ENCODE results near the gene KIAA0930.

Gene KIAA0930

DNA sequence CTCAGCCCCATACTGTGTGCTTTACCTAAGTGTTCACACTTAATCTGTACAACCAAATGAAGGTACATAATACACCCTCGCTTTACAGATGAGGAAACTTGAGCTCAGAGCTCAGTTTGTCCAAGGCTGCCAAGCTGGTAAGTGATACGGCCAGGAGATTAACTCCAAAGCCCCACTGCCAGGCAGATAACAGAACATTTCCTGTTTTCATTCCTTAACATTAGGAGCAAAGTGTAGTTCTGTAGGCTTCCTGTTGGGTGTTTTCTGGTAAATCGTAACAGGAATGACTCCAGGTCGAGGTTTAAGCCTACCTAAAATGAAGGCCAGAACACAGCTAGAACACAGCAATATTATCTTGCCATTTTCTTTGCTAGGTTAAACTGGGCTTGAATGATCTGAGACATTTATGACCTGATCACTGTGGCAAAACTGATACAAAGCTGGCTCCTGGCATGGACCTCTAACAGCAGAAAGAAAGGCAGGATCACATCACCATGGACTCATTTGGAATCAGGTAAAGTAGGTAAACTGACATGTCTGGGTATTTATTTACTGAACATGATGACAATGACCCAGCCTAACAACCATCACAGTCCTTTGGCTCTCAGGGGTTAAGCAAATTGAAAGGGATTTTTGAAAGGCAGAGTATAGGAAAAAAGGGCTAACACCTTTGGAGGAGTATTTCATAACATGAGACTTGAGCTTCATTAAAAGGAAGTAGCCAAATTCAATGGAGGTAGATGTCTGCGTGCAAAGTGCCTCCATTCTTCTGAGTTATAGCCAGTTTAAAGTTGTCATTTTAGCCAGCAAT, 80.8 kb downstream of the KIAA0930 start:
- intact Hi-C loops (cut with DNase I): loop anchor here (10.0 kb wide), 2 partner anchors 75 to 105 kb away; no protein-coding TSS in a partner anchor
- no peak for DNase-seq

DNA sequence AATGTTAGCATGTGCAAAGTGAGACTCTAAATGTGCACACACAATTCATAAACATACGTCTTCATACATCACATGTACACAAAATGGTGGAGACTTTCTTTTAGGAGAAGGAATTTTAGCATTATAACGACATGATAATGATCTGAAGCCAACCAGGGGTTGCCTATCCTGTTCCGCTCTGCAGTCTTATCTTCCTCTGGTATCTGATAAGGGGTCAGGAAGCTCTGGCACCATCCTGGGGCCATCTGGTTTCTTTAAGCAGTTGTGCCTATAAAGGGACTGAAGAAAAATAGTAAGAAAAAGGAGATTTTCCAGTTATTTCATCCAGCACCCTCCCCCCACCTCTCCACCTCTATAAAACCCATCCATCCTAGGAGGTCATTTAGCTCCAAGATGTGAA, 82.8 kb downstream of the KIAA0930 start:
- no peak for DNase-seq
- intact Hi-C loops (cut with DNase I): no loop called here

- intact Hi-C loops (cut with DNase I): no loop called here
- no peak for DNase-seq
Measured at GRCh38 chr22:45155050-45155840, 85.4 kb downstream of the KIAA0930 start.

- intact Hi-C loops (cut with DNase I): no loop called here
- DNase-seq: no peak
Measured at GRCh38 chr22:45154383-45154782, 86.3 kb downstream of the KIAA0930 start.

DNA sequence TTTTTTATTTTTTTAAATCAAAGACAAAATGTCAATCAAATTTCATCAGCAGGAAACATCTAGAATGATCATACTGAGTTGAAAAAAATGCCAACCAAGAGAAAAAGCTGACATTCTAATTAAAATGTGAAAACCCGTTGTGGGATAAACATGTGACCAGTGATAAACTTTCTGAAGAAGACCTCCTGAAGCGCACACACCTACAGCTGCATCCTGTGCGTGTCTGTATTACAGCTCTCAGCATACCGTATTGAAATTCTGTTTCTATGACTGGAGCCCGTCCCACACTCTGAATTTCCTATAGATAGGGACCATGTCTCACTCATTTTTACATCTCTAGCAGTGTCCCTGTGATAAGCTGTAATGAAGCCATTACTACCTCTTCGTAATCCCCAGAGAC, 89.2 kb downstream of the KIAA0930 start:
- intact Hi-C loops (cut with DNase I): no loop called here
- DNase-seq: no peak

DNA sequence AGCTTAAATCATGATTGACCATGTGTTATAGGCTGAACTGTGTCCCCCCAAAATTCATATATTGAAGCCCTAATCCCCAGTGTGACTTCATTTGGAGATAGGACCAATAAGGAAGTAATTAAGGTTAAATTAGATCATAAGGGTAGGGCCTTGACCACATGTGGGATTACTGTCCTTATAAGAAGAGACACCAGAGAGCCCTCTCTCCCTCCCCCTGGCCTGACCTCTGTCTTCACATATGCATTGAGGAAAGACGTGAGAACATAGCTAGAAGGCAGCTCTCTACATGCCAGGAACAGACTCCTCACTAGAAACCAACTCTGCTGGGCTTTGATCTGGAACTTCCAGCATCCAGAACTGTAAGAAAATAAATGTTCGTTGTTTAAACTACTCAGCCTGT, 90.6 kb downstream of the KIAA0930 start:
- no peak for DNase-seq
- intact Hi-C loops (cut with DNase I): no loop called here

- DNase-seq: no peak
- intact Hi-C loops (cut with DNase I): no loop called here
Measured at GRCh38 chr22:45149671-45150070, 91.0 kb downstream of the KIAA0930 start.

- intact Hi-C loops (cut with DNase I): no loop called here
Measured at GRCh38 chr22:45144916-45145315, 95.8 kb downstream of the KIAA0930 start.

DNA sequence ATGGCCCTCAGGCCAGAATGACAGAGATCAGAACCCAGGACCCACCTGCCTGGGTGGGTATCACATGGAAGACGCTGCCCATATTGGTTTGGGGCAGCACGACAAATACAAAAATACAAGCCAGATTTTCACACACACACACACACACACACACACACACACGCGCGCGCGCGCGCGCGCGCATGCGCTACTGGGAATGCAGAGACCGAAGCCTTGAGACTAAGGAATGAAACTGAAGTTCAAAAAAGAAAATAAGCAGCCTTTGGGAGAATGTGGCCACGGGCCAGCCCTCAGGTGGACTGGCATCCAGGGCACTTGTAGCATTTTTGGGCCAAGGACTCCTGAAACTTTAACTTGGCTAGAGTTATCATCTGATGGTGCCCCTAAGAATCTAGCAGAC, 98.3 kb downstream of the KIAA0930 start:
- DNase-seq: no peak
- intact Hi-C loops (cut with DNase I): no loop called here

More at GRCh38 chr22:45144916-45145315, 95.8 kb downstream of the KIAA0930 start:
- DNase-seq: no peak

All from posterior cingulate gyrus (tissue), 11 donors.